T1000 (cell line): ENCODE measurements around the gene TSEN2.
A peak's percentile ranks its signal among the peaks of the same experiment; 100 is the strongest.
"Not testable (repeated sequence)": the region's sequence is repeated elsewhere in the genome, so short reads cannot be mapped to it uniquely, and the experiment has no call there.

ENCODE experiments used
- DNase-seq: peaks from one replicate; lab custom pipeline; 2025; ENCODE audit warnings: mixed read lengths; lab: John Stamatoyannopoulos, UW

TSEN2 gene

GRCh38 chr3:12452361-12453330, 31.6 kb upstream of the TSEN2 start:
- DNase-seq, result no peak

- peak; percentile 52 for DNase-seq
Observed at GRCh38 chr3:12454076-12454815, 30.0 kb upstream of the TSEN2 start.

DNA sequence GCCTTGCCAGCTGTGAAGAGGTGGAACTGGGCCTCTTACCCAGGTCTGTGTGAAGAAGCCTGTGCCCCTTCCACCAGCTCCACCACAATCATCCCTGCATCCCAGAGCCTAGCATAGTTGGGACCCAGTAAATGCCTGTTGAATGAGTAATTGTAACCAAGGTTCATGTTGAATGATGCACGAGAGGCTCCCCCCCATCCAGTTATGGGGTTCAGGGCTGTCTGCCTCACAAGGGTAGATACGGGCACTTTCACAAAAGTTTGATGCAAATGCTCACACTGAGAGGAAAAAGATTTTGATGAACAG, 29.5 kb upstream of the TSEN2 start:
- DNase-seq, result peak; percentile 52

- DNase-seq, result no peak
Observed at GRCh38 chr3:12455740-12456139, 28.5 kb upstream of the TSEN2 start.

GRCh38 chr3:12456441-12456840, 27.8 kb upstream of the TSEN2 start:
- DNase-seq, result no peak

DNA sequence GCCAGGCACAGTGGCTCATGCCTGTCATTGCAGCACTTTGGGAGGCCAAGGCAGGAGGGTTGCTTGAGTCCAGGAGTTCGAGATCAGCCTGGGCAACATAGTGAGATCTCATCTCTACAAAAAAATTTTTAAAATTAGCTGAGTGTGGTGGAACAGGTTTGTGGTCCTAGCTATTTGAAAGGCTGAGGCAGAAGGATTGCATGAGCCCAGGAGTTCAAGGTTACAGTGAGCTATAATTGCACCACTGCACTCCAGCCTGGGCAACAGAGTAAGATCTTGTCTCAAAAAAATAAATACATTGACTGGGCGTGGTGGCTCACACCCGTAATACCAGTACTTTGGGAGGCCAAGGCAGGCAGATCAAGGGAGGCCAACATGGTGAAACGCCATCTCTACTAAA, 26.9 kb upstream of the TSEN2 start:
- DNase-seq, result not testable (repeated sequence)

GRCh38 chr3:12458901-12459300, 25.4 kb upstream of the TSEN2 start:
- DNase-seq, result no peak

- no peak for DNase-seq
Observed at GRCh38 chr3:12460127-12460526, 24.2 kb upstream of the TSEN2 start.

GRCh38 chr3:12461097-12461649, 23.1 kb upstream of the TSEN2 start:
- DNase-seq, result no peak

DNA sequence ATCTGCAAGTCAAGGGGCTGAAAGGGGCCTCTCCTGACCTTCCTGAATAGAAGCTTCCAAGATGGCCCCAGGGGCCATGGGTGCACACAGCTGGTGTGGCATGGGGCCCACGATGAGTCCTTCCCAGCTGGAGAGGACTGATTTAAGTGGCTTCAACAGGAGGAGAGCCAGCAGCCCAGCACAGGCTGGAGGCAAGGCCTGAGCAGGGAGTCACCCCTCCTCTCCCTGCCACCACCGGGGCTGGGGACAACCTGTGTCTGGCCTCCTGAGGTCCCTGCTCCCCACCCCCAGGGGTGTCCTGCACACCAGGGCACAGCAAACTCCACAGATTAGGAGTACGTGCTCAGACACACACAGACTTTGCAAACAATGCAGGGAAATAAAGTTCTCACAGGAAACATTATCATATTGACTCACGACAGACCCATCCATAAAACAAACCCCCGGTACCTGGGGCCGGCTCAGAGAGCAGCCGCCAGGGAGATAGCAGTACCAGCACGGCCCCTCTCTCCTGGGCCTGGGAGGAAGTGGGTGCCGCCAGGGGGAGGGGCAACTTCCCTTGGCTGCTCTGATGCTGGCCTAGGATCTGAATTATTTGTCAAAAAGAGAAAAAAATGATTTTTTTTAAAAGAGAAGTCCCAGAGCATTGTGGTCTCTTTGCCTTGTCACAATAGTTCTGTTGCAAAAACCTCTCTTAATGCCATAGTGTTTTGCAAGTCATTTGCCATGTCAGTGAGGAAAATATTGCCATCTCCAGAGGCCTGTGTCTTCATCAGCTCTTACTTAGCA, 21.9 kb upstream of the TSEN2 start:
- DNase-seq, result no peak

- no peak for DNase-seq
Observed at GRCh38 chr3:12463686-12464085, 20.6 kb upstream of the TSEN2 start.

DNA sequence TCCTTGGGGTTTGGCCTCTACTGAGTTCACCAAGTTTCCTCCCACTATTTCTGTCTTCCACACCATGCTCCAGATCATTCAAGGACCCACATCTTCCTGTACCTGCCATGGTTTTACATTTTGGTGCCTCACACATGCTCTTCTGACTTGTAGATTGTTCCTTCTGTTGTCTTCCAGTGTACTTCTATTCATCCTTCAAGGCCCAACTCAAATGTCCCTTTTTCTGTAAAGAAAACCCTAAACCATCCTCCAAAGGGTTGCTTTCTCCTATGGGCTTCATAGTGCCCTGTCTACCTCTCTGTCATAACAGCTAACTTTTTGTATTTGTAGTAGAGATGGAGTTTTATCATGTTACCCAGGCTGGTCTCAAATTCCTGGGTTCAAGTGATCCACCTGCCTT, 20.1 kb upstream of the TSEN2 start:
- no peak for DNase-seq

DNA sequence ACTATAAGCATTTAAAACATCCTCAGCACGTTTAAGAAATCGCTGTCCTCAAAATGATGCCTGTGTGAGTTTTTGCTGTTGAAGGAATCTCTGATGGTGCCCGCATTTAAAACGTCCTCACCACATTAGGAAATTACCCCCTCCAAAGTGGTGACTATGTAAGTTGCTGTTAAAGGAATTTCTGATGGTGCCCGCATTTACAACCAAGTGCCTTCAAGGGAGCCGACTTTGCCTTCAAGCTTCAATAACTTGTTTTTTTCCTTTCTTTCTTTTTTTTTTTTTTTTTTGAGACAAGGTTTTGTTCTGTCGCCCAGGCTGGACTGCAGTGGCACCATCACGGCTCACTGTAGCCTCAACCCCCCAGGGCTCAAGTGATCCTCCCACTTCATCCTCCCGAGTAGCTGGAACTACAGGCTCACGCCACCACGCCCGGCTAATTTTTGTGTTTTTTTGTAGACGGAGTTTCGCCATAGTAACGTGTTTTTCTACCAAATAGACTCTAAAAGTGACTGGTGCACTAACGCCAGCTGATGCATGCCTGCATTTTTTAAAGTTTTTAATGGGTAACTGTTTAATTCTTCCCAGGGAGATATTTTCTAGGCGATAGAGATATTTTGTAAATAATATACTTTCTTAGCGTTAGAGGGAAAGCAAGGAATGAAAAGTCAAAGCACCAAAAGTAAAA, 19.0 kb upstream of the TSEN2 start:
- DNase-seq, result no peak

DNA sequence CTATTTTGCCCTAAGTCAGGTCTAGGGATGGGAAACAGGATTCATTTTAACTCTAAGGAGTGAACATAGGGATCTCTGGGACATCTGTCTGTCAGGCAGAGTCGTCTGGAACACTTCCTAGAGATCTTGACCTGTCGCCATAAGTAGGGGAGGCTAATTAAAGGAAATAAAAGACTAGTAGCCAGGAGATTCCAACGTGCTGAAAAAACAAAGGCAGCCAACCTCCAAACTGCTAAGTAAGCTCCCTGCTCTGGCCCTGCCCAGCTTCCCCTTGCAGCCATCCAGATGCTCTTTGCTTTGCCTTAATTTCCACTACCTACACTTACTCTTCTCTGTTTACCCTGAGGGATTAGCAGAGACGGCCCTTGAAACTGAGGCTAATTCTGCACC, 18.4 kb upstream of the TSEN2 start:
- no peak for DNase-seq

DNA sequence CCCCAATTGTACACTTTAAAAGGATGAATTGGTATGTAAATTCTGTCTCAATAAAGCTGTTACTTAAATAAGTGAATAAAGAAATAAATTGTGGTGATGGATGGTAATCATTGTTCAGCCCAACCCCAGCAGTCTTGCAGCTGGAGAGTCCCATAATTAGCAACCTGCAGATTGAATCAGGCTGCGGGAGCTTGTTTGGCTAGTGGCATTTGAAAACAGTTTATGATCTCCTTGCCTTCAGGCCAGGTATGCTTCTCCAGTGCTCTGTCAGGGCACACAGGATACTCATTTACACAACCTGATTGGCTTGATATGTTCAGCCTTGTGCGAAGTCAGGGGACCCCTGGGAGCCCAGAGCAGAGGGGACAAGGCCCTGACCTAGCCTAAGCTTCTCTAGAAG, 16.5 kb upstream of the TSEN2 start:
- DNase-seq, result no peak

- DNase-seq, result no peak
Observed at GRCh38 chr3:12468276-12468675, 16.0 kb upstream of the TSEN2 start.

- no peak for DNase-seq
Observed at GRCh38 chr3:12468757-12469156, 15.5 kb upstream of the TSEN2 start.

GRCh38 chr3:12469222-12469621, 15.1 kb upstream of the TSEN2 start:
- not testable (repeated sequence) for DNase-seq

- no peak for DNase-seq
Observed at GRCh38 chr3:12470111-12470510, 14.2 kb upstream of the TSEN2 start.

GRCh38 chr3:12470680-12471079, 13.6 kb upstream of the TSEN2 start:
- no peak for DNase-seq

DNA sequence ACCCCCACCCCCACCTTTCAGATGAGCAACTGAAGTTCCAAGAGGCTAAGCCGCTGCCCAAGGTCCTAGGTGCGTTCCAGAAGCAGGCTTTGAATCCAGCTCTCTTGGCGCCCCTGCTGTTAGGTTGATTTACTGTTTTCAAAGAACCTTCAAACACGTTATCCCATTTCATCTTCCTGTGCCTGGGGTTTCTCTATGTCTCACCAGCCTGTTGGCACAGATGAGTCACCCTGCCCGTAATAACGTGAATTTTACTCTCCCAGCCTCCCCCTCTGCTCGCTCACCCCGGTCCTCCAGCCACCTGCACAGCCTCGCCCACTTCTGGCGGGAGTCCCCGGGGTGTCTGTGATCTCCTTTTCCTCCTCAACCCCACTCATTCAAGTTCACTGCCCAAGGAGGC, 13.0 kb upstream of the TSEN2 start:
- DNase-seq, result peak; percentile 30
